Natural killer cell (primary cell): ENCODE results near the gene NDFIP1. TPM values are rescaled to one million over a fixed set of nuclear protein-coding genes. Genes with fewer than 3 reads are reported as not detected.

Source experiments
- ATAC-seq, 3 donors: fragments of 150-1000 bp in 2 of 3; fragments of 200-7000 bp in 1 of 3; cut with Tn5 transposase; 1 replicate in 1 of 3; 2 replicates in 2 of 3; pipeline ENCODE4 v1.10.0; 2021; ENCODE audit warnings: mild to moderate bottlenecking in 2 of 3, moderate library complexity in 2 of 3
- DNase-seq, 2 donors: peaks; one replicate each; pipeline versions ENCODE4 v3.0.0 to v3.0.0-alpha.2; 2013 to 2021; ENCODE audit warnings: mixed read lengths in 1 of 2
- H3K27ac ChIP-seq: one replicate; pipeline ENCODE4 v1.5.1; 2013; ENCODE audit warnings: mild to moderate bottlenecking, low read length
- H3K27me3 ChIP-seq: one replicate; pipeline ENCODE4 v1.6.1; 2013; ENCODE audit warnings: low read length; ENCODE audit not compliant: control insufficient read depth, insufficient read depth
- H3K36me3 ChIP-seq: one replicate; pipeline ENCODE4 v1.6.1; 2013; ENCODE audit warnings: low read length; ENCODE audit not compliant: control insufficient read depth, insufficient read depth
- H3K4me1 ChIP-seq: one replicate; pipeline ENCODE4 v1.6.1; 2013; ENCODE audit warnings: low read length; ENCODE audit not compliant: control insufficient read depth, insufficient read depth
- H3K4me3 ChIP-seq: one replicate; pipeline ENCODE4 v1.5.1; 2013; ENCODE audit warnings: low read length
- H3K9me3 ChIP-seq: one replicate; pipeline ENCODE4 v1.6.1; 2013; ENCODE audit warnings: low read length; ENCODE audit not compliant: control insufficient read depth, insufficient read depth
- H3K27ac Mint-ChIP-seq, 2 donors: one replicate each; pipeline ENCODE4 v1.8.0; 2022; ENCODE audit warnings: mild to moderate bottlenecking in 2 of 2, mixed read lengths in 2 of 2, moderate library complexity in 1 of 2
- H3K27me3 Mint-ChIP-seq, 2 donors: one replicate each; pipeline ENCODE4 v1.8.0; 2022; ENCODE audit warnings: low read depth in 2 of 2, mixed read lengths in 2 of 2
- H3K36me3 Mint-ChIP-seq: one replicate; pipeline ENCODE4 v1.8.0; 2022; ENCODE audit warnings: mixed read lengths
- H3K4me1 Mint-ChIP-seq, 2 donors: one replicate each; pipeline ENCODE4 v1.8.0; 2022; ENCODE audit warnings: mixed read lengths in 2 of 2
- H3K4me3 Mint-ChIP-seq: one replicate; pipeline ENCODE4 v1.8.0; 2022; ENCODE audit warnings: mild to moderate bottlenecking, moderate library complexity, mixed read lengths
- H3K9me3 Mint-ChIP-seq, 2 donors: one replicate each; pipeline ENCODE4 v1.8.0; 2022; ENCODE audit warnings: mixed read lengths in 2 of 2
- CTCF ChIP-seq: fragments of 200-600 bp; IDR thresholded peaks from one replicate; pipeline ENCODE4 v1.8.0; 2022; ENCODE audit warnings: antibody characterized with exemption
- WGBS: methylation state at CpG from one replicate; pipeline ENCODE4 v1.1.7; 2013; ENCODE audit warnings: missing lambda C conversion rate; ENCODE audit not compliant: insufficient coverage; 5-methylcytosine and 5-hydroxymethylcytosine counted together
- intact Hi-C: fragments of 100-400 bp; cut with micrococcal nuclease; formaldehyde crosslinking; loops from one replicate; pipeline ENCODE4 v1.14.2; 2022
- total RNA-seq, 4 donors: library from RNA; stranded (reverse); fragments of 120-200 nt in 1 of 4; gene quantifications; one replicate each; pipeline versions ENCODE4 v1.2.3 to v1.2.4, GENCODE V29; 2013 to 2022

Gene NDFIP1
- total RNA-seq, 3 donors from 2014 or later (not counting 1 experiment from before 2014, with no cell fraction given): 45.4 to 57.6 (median 51.7) TPM

DNA sequence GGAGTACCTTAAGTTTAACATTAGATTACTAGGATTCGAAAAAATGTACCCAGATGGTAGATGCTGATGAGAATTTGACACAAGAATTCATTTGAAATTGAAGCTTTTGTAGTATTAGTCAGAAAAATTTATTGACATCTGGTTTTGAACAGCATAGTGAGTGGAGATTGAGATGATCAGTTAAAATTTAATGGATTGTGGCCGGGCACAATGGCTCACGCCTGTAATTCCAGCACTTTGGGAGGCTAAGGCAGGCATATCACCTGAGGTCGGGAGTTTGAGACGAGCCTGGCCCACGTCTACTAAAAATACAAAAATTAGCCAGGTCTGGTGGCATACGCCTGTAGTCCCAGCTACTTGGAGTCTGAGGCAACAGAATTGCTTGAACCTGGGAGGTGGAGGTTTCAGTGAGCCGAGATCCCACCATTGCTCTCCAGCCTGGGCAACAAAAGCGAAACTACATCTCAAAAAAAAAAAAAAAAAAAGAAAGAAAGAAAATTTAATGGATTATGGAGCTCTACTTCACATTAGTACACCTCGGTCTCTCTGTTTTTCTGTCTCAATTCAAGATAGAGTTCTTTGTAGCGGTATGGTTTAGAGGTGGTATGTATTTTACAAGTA lies 21.0 kb downstream of the NDFIP1 start:
- Mint-ChIP-seq H3K9me3 (no peaks in the 10 kb centered on the region), H3K4me3 (no peak overlapping the region), H3K4me1 (peaks cover 28 to 33% of the 10 kb centered on the region in 2 donors), H3K27me3 (no peaks in the 10 kb centered on the region), H3K36me3 (no peaks in the 10 kb centered on the region), H3K27ac (no peak overlapping the region)
- no peak for DNase-seq
- no peaks in the 10 kb centered on the region for H3K27me3 ChIP-seq
- 90% methylated on average over 11 of the region's 11 CpGs for WGBS
- H3K9me3 ChIP-seq: no peaks in the 10 kb centered on the region
- no peaks in the 10 kb centered on the region for H3K4me1 ChIP-seq
- intact Hi-C loops: loop anchor here (5.0 kb wide), 1 partner anchor 137 kb away; no protein-coding TSS in a partner anchor
- no peak for ATAC-seq
- H3K36me3 ChIP-seq: peaks cover 18% of the 10 kb centered on the region
- H3K4me3 ChIP-seq: no peak overlapping the region
- H3K27ac ChIP-seq: no peak overlapping the region
- no peak for TF ChIP-seq CTCF

DNA sequence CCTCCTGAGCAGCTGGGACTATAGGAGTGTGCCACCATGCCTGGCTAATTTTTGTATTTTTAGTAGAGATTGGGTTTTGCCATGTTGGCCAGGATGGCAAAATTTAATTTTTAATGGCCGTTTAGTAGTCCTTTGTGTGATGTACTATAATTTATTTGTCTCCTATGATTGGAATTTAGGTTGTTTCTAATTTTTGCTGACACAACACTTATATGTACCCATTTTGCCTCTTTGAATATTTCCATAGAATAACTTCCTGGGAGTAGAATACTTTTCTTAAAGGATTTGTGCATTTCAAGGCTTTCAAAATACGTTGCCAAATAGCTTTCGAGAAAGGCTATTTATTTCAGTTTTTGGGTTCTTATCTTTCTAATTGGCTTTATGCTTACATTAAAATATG lies 22.8 kb downstream of the NDFIP1 start:
- no peaks in the 10 kb centered on the region for H3K9me3 ChIP-seq

DNA sequence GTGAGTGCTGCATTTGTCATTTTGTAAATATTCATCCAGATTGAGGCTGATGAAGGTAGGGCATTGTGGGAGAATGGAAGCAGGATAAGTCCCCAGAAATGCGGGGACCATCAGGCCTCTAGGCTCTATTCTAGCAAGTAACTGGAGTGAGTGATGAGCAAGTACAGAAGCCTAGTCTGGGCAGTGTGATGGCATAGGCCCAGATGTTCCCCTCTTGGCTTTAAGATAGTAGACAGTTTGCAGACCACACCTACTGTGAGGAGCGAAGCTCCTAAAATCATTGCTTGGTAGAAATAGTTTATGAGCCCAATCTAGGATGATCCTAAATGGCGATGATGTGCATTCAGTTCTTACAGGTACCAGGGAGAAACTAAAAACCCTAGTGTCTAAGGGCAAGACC lies 24.3 kb downstream of the NDFIP1 start:
- WGBS: 100% methylated on average over 3 of the region's 3 CpGs
- TF ChIP-seq CTCF: no peak
- no peaks in the 10 kb centered on the region for H3K9me3 ChIP-seq
- intact Hi-C loops: no loop called here
- no peaks in the 10 kb centered on the region for H3K27me3 Mint-ChIP-seq
- no peaks in the 10 kb centered on the region for H3K9me3 Mint-ChIP-seq
- no peaks in the 10 kb centered on the region for H3K27me3 ChIP-seq
- H3K27ac Mint-ChIP-seq: no peak overlapping the region
- H3K36me3 Mint-ChIP-seq: no peaks in the 10 kb centered on the region
- H3K27ac ChIP-seq: no peak overlapping the region
- no peak overlapping the region for H3K4me3 ChIP-seq
- no peak overlapping the region for H3K4me3 Mint-ChIP-seq
- H3K4me1 ChIP-seq: no peaks in the 10 kb centered on the region
- H3K36me3 ChIP-seq: peaks cover 28% of the 10 kb centered on the region
- no peak for ATAC-seq
- no peak for DNase-seq
- H3K4me1 Mint-ChIP-seq: peaks cover 23 to 24% of the 10 kb centered on the region in 2 donors

More for the DNA sequence above, 22.8 kb downstream of the NDFIP1 start:
- no peaks in the 10 kb centered on the region for H3K4me1 ChIP-seq
- no peak overlapping the region for H3K27ac Mint-ChIP-seq
- H3K27me3 Mint-ChIP-seq: no peaks in the 10 kb centered on the region
- peaks cover 22% of the 10 kb centered on the region for H3K36me3 ChIP-seq
- no peaks in the 10 kb centered on the region for H3K9me3 Mint-ChIP-seq
- H3K4me1 Mint-ChIP-seq: peaks cover 28% of the 10 kb centered on the region in 2 donors
- H3K4me3 ChIP-seq: no peak overlapping the region
- no peak overlapping the region for H3K27ac ChIP-seq
- intact Hi-C loops: no loop called here
- 100% methylated on average over 3 of the region's 3 CpGs for WGBS
- no peak for TF ChIP-seq CTCF
- H3K4me3 Mint-ChIP-seq: no peak overlapping the region
- DNase-seq: no peak
- H3K27me3 ChIP-seq: no peaks in the 10 kb centered on the region
- no peak for ATAC-seq
- no peaks in the 10 kb centered on the region for H3K36me3 Mint-ChIP-seq
